NOMO-1 (cell line): ENCODE data around the gene SPATA45.
A peak's percentile ranks its signal among the peaks of the same experiment; 100 is the strongest.
"Not testable (repeated sequence)": the region's sequence is repeated elsewhere in the genome, so short reads cannot be mapped to it uniquely, and the experiment has no call there.

Source experiments
- DNase-seq, 2 experiments: peaks; one replicate each; lab custom pipeline; 2025; ENCODE audit not compliant: unreplicated experiment in 2 of 2; lab: John Stamatoyannopoulos, UW

SPATA45 gene

GRCh38 chr1:212847549-212847948, at the start of gene SPATA45:
Gene SPATA45, minus strand, starts transcription at chr1:212847649. Its CDS starts 11,500 bp downstream, at chr1:212836149.
- no peak for DNase-seq

DNA sequence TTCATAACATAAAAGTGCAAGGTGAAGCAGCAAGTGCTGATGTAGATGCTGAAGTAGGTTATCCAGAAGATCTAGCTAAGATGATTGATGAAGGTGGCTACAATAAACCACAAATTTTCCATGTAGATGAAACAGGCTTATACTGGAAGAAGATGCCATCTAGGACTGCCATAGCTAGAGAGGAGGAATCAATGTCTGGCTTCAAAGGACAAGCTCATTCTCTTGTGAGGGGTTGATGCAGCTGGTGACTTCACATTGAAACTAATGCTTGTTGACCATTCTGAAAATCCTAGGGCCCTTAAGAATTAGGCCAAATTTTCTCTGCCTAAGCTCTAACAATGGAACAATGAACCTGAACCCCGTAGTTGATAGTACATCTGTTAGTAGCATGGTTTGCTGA, 44.7 kb upstream of the SPATA45 start:
- DNase-seq = no peak

DNA sequence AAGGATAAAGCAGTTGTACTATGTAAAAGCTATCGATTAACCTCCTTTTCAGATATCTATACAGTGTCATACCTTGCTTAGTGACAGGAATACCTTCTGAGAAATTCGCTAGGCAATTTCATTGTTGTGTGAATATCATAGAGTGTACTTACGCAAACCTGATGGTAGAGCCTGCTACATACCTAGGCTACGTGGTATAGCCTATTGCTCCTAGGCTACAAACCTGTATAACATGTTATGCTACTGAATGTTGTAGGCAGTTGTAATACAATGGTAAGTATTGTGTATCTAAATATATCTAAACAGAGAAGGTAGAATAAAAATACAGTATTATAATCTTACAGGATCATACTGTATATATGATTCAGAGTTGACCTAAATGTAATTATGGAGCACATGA, 37.1 kb upstream of the SPATA45 start:
- no peak for DNase-seq

DNA sequence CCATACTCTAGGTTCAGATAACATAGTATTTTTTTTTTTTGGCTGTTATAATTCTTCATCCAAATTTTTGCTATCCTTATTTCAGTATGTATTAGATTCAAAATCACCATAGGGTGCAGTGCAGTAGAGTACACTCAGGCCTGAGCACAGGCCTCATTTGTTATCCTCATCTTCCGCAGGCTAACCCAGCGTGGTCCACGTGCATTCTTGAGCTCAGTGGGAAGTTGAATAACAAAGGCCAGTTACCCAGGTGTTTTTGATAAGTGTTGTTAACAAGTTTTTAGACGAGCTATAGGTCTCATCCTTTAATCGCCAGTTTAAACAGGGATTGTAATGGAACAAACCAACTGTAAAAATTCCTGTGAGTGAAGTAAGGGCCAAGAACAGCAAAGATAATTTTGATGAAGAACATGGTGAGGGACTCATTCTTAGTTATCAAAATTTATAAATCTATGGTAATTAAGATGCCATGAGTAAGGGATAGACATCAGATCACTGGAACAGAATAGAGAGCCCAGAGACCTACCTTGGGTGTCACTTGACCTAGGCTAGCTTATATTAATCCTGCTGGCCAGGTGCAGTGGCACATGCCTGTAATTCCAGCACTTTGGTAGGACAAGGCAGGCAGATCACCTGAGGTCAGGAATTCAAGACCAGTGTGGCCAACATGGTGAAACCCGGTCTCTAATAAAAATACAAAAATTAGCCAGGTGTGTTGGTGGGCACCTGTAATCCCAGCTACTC, 32.7 kb upstream of the SPATA45 start:
- no peak for DNase-seq

- DNase-seq = no peak
These were observed 31.0 kb upstream of the SPATA45 start for GRCh38 chr1:212878418-212878817.

DNA sequence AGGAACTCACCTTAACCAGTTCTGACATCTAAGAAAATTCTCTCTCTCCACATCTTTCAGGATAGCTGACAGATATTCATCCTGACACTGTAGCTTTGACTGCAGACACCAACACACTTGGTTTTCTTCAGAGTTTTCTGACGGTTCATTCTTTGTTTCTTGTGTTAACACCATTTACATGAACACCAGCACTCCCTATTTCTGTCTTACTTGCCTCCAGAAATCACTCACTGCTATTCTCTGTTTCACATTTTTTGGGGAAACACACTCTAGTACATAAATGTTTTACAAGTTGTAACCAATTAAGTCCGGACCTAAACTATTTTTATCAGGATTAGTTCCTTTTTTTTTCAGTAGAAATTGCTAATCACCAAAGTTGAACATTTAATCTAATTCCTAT, 26.1 kb upstream of the SPATA45 start:
- no peak for DNase-seq

DNA sequence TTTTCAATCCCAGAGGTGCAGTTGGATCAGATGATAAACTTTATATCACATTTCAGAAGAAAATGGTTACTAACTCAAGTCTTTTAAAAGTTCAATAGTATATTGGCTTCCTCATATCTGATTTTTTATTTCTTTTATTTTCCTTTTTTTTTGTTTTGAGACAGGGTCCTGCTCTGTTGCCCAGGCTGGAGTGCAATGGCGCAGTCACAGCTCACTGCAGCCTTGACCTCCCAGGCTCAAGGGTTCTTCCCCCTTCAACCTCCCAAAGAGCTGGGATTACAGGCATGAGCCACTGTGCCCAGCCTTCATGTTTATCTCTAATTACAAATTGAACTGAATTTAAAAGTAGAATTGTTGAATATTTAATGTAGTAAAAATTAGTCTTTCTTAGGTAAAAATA, 24.5 kb upstream of the SPATA45 start:
- DNase-seq = no peak

GRCh38 chr1:212867192-212867591, 19.7 kb upstream of the SPATA45 start:
- no peak for DNase-seq

GRCh38 chr1:212864201-212864600, 16.8 kb upstream of the SPATA45 start:
- no peak for DNase-seq

DNA sequence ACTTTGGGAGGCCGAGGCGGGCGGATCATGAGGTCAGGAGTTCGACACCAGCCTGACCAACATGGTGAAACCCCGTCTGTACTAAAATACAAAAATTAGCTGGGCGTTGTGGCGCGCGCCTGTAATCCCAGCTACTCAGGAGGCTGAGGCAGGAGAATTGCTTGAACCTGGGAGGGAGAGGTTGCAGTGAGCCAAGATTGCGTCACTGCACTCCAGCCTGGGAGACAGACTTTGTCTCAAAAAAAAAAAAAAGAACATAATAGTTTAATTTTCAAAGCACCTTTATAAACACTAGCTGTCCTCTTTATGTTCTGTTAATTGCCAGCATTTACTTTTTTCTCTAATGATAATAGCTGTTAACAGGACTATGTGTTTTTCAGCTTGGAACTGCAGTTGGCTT, 15.9 kb upstream of the SPATA45 start:
- DNase-seq = not testable (repeated sequence)

DNA sequence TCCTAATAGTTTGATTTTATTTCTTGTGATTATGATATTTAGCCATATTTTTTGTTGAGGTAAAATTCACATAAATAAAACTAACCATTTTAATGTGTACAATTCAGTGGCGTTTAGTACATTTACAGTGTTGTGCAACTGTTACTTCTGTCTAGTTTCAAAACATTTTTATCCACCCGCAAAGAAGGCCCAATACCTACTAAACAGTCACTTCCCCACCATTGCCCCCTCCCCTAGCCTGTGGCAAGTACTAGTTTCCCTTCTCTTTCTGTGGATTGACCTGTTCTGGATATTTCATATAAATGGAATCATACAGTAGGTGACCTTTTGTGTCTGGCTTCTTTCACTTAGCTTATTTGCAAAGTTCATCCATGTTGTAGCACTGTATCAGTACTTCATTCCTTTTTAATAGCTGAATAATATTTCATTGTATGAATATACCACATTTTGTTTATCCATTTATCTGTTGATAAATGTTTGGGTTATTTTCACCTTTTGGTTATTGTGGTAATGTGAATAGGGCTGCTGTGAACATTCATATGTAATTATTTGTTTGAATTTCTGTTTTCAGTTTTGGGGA, 14.8 kb upstream of the SPATA45 start:
- peak; percentile 53 to 55 for DNase-seq

- no peak for DNase-seq
These were observed 13.5 kb upstream of the SPATA45 start for GRCh38 chr1:212860713-212861581.

- peak in 1 of 2 experiments; percentile 16 for DNase-seq
These were observed 11.2 kb upstream of the SPATA45 start for GRCh38 chr1:212858461-212859265.

- DNase-seq = peak; percentile 96
These were observed 10.6 kb upstream of the SPATA45 start, which contains the start of gene FLVCR1 for GRCh38 chr1:212857992-212858460. Gene FLVCR1, plus strand, starts transcription at chr1:212858275. Its CDS starts 178 bp downstream, at chr1:212858453.

- no peak for DNase-seq
These were observed 9.3 kb upstream of the SPATA45 start for GRCh38 chr1:212856755-212857154.

DNA sequence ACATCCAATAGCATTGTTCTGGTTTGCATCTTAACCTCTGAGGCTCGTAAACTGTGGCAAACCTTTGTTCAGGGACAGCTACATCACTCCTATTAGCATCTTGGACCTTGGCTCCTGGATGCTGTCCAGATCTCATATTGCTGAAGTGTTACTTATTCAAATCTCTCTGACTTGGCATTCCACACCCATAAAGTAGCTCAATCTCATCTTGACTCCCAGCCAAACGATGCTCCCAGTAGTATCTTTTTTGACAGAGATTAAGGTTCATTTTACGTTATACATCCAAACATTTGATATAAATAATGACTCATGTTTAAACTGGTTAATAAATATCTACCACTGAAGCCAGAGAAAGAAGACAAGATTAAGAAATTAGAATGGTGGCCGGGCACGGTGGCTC, 6.2 kb upstream of the SPATA45 start:
- no peak for DNase-seq

DNA sequence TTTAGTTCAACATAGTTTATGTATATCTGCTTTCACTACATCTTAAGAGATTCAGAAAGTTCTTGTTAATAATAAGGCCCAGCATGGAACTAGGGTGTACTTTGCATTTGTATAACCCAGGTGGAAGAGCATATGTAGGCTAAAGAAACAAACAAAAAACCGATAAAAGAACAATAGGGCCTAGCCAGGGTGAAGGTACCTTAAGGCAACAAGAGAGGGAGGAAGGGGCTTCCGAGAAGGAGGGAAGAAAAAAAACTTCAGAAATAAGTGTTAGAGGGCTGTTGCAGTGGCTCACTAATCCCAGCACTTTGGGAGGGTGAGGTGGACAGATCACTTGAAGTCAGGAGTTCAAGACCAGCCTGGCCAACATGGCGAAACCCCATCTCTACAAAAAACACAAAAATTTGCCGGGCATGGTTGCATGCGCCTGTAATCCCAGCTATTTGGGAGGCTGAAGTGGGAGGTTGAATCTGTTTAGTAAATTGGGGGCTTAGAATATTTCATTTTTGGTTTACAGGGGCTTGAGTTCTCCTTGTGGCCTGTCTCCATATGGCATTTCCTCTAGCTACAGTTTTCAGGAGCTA, 4.7 kb upstream of the SPATA45 start:
- no peak for DNase-seq

DNA sequence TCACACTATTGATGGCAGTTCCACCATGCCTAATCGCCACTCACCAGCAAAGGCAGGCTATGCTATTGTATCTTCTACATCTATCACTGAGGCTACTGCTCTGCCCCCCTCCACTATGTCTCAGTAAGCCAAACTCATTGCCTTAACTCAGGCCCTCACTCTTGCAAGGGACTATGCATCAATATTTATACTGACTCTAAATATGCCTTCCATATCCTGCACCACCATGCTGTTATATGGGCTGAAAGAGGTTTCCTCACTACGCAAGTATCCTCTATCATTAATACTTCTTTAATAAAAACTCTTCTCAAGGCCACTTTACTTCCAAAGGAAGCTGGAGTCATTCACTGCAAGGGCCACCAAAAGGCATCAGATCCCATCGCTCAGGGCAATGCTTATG, 2.9 kb downstream of the SPATA45 start:
- DNase-seq = not testable (repeated sequence)

DNA sequence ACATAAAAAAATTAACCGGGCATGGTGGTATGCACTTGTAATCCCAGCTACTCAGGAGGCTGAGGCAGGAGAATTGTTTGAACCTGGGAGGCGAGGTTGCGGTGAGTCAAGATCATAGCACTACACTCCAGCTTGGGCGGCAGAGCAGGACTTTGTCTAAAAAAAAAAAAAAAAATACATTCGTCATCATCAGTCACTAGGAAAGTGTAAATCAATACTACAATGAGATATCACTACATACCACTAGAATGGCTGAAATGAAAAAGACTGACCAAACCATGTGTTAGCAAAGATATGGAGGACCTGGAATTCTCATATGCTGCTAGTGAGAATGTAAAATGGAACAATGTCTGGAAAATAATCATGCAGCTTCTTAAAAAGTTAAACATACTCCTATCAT, 9.3 kb downstream of the SPATA45 start:
- no peak for DNase-seq
